A673 (cell line): Measurements from ENCODE around the gene URAD. TPM values are rescaled to one million over a fixed set of nuclear protein-coding genes. Genes with fewer than 3 reads are reported as not detected.
"Not testable (repeated sequence)": the region's sequence is repeated elsewhere in the genome, so short reads cannot be mapped to it uniquely, and the experiment has no call there.

Experiments
- BruUV-seq: library from RNA; stranded (reverse); fragments of 400-500 nt; replicated peaks from 2 replicates; lab custom pipeline; 2021; lab: Mats Ljungman, UMichigan
- CTCF ChIA-PET: fragments of 300-600 bp; sonication (Branson Sonifier 250); formaldehyde crosslinking; loops from one replicate; lab custom pipeline; 2022; ENCODE audit warnings: antibody characterized with exemption; lab: Charles Lee
- POLR2A ChIA-PET: fragments of 300-600 bp; sonication (Branson Sonifier 250); formaldehyde crosslinking; loops from one replicate; lab custom pipeline; 2022; ENCODE audit warnings: antibody characterized with exemption; ENCODE audit not compliant: low non-redundant PET; lab: Charles Lee
- DNase-seq: peaks from one replicate; pipeline ENCODE4 v3.0.0-alpha.2; 2015; ENCODE audit warnings: low spot score
- H3K27ac ChIP-seq: fragments of 200-600 bp; sonication (generic); 2 replicates; pipeline ENCODE4 v1.5.1; 2016; ENCODE audit warnings: mixed run types, low read depth, mild to moderate bottlenecking, mixed read lengths, antibody characterized with exemption, low read length; ENCODE audit not compliant: poor library complexity, severe bottlenecking
- H3K27me3 ChIP-seq: fragments of 200-600 bp; sonication (generic); replicated peaks from 2 replicates; pipeline ENCODE4 v1.6.1; 2017; ENCODE audit warnings: mixed run types, low read depth, mild to moderate bottlenecking, mixed read lengths, antibody characterized with exemption, low read length; ENCODE audit not compliant: insufficient read depth, poor library complexity
- H3K36me3 ChIP-seq: fragments of 200-600 bp; sonication (generic); 2 replicates; pipeline ENCODE4 v1.6.1; 2016; ENCODE audit warnings: mixed run types, mild to moderate bottlenecking, mixed read lengths, antibody characterized with exemption, low read length; ENCODE audit not compliant: insufficient read depth, poor library complexity, severe bottlenecking
- H3K4me1 ChIP-seq: fragments of 200-600 bp; sonication (generic); 2 replicates; pipeline ENCODE4 v1.6.1; 2017; ENCODE audit warnings: mixed run types, mild to moderate bottlenecking, mixed read lengths, antibody characterized with exemption, low read length; ENCODE audit not compliant: insufficient read depth, poor library complexity, severe bottlenecking
- H3K4me3 ChIP-seq: fragments of 200-600 bp; sonication (generic); 2 replicates; pipeline ENCODE4 v1.5.1; 2016; ENCODE audit warnings: low read depth, mixed run types, mild to moderate bottlenecking, mixed read lengths, low read length; ENCODE audit not compliant: poor library complexity, severe bottlenecking
- H3K9me3 ChIP-seq: fragments of 200-600 bp; sonication (generic); 2 replicates; pipeline ENCODE4 v1.6.1; 2016; ENCODE audit warnings: mixed run types, low read depth, mild to moderate bottlenecking, mixed read lengths, antibody characterized with exemption, low read length; ENCODE audit not compliant: poor library complexity, severe bottlenecking
- EZH2 ChIP-seq: fragments of 200-600 bp; sonication (generic); IDR thresholded peaks from 2 replicates; pipeline ENCODE4 v1.6.1; 2017; ENCODE audit warnings: borderline replicate concordance, low read depth, mild to moderate bottlenecking, mixed read lengths, antibody characterized with exemption, low read length; ENCODE audit not compliant: poor library complexity, severe bottlenecking
- intact Hi-C: fragments of 100-400 bp; cut with micrococcal nuclease; formaldehyde crosslinking; loops from one replicate; pipeline ENCODE4 v1.10.0; 2022; ENCODE audit not compliant: unreplicated experiment
- total RNA-seq: library from RNA; stranded (reverse); gene quantifications from 2 replicates; pipeline ENCODE4 v1.2.3, GENCODE V29; 2021
- TF ChIP-seq, protein P1 (sequence below): fragments of 300-800, 200-600 bp; sonication (generic); conservative IDR thresholded peaks from 2 replicates; pipeline ENCODE4 v1.5.1; 2017; ENCODE audit warnings: low read depth, mild to moderate bottlenecking, antibody characterized with exemption, low read length, moderate library complexity, mixed read lengths

Gene URAD
- total RNA-seq, 1 experiment from 2014 or later: not detected

DNA sequence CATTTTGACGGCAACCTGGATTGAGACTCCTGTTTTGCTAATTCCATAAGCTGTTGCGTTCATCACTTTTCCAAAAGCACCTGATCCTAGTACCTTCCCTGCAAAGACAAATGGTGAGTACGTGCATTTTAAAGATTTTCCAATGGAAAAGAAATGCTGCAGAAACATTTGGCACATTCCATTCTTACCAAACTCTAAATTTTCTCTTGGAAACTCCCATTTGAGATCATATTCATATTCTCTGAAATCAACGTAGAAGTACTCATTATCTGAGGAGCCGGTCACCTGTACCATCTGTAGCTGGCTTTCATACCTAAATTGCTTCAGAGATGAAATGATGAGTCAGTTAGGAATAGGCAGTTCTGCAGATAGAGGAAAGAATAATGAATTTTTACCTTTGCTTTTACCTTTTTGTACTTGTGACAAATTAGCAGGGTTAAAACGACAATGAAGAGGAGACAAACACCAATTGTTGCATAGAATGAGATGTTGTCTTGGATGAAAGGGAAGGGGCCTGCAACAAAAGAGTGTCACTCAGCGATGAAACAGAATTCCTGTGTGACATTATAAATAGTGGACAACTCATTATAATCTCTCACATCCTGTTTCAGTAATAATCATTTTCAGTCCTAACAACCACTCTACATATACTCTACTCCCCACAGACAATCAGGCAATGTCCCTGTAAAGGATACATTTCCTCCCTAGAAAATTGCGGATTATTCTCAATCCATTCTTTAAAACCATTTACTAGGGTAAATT, 45.6 kb upstream of the URAD start:
- TF ChIP-seq EZH2: no peak
- TF ChIP-seq, protein P1, sequence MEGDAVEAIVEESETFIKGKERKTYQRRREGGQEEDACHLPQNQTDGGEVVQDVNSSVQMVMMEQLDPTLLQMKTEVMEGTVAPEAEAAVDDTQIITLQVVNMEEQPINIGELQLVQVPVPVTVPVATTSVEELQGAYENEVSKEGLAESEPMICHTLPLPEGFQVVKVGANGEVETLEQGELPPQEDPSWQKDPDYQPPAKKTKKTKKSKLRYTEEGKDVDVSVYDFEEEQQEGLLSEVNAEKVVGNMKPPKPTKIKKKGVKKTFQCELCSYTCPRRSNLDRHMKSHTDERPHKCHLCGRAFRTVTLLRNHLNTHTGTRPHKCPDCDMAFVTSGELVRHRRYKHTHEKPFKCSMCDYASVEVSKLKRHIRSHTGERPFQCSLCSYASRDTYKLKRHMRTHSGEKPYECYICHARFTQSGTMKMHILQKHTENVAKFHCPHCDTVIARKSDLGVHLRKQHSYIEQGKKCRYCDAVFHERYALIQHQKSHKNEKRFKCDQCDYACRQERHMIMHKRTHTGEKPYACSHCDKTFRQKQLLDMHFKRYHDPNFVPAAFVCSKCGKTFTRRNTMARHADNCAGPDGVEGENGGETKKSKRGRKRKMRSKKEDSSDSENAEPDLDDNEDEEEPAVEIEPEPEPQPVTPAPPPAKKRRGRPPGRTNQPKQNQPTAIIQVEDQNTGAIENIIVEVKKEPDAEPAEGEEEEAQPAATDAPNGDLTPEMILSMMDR: no peak
- BruUV-seq: no TSS peak
- ChIA-PET POLR2A (no interaction called here), CTCF (no interaction called here)
- Histone ChIP-seq H3K9me3 (peaks cover 6% of the 10 kb centered on the region), H3K4me3 (no peak overlapping the region), H3K27me3 (no peaks in the 10 kb centered on the region), H3K36me3 (no peaks in the 10 kb centered on the region), H3K4me1 (no peaks in the 10 kb centered on the region), H3K27ac (no peak overlapping the region)
- intact Hi-C loops: no loop called here
- no peak for DNase-seq

GRCh38 chr13:28032438-28032837, 43.9 kb upstream of the URAD start:
- intact Hi-C loops, H3K27ac ChIP-seq, POLR2A ChIA-PET, H3K4me1 ChIP-seq, H3K27me3 ChIP-seq, DNase-seq, BruUV-seq, CTCF ChIA-PET, H3K36me3 ChIP-seq, H3K4me3 ChIP-seq, H3K9me3 ChIP-seq: not testable (repeated sequence)

GRCh38 chr13:28031896-28032288, 43.4 kb upstream of the URAD start:
- POLR2A ChIA-PET: no interaction called here
- no peaks in the 10 kb centered on the region for H3K4me1 ChIP-seq
- intact Hi-C loops: no loop called here
- no peak overlapping the region for H3K27ac ChIP-seq
- no peak for DNase-seq
- H3K4me3 ChIP-seq: no peak overlapping the region
- no peaks in the 10 kb centered on the region for H3K9me3 ChIP-seq
- CTCF ChIA-PET: no interaction called here
- no peaks in the 10 kb centered on the region for H3K36me3 ChIP-seq
- TF ChIP-seq, protein P1: no peak
- no peak for TF ChIP-seq EZH2
- no peaks in the 10 kb centered on the region for H3K27me3 ChIP-seq
- BruUV-seq: no TSS peak
